ENCODE measurements around the gene SHISA9. TPM values are rescaled to one million over a fixed set of nuclear protein-coding genes. Genes with fewer than 3 reads are reported as not detected.

Gene SHISA9
- total RNA-seq, 1 donor from 2014 or later = 3.7 TPM

- no peak for DNase-seq (ENCODE audit: low read depth)
- H3K4me3 ChIP-seq (ENCODE audit: low read depth, low read length) = no peak overlapping the region
- TF ChIP-seq CTCF (conservative IDR thresholded peaks at IDR 0.05; ENCODE audit: low read depth, low read length) = no peak
These were observed 193.7 kb downstream of the SHISA9 start for GRCh38 chr16:13095061-13095460.

GRCh38 chr16:13098536-13098935 is 197.1 kb downstream of the SHISA9 start:
- no peak for DNase-seq (ENCODE audit: low read depth)
- no peak for TF ChIP-seq CTCF (conservative IDR thresholded peaks at IDR 0.05; ENCODE audit: low read depth, low read length)
- no peak overlapping the region for H3K4me3 ChIP-seq (ENCODE audit: low read depth, low read length)

GRCh38 chr16:13099822-13100221 is 198.4 kb downstream of the SHISA9 start:
- H3K4me3 ChIP-seq (ENCODE audit: low read depth, low read length) = no peak overlapping the region
- no peak for DNase-seq (ENCODE audit: low read depth)
- no peak for TF ChIP-seq CTCF (conservative IDR thresholded peaks at IDR 0.05; ENCODE audit: low read depth, low read length)

GRCh38 chr16:13100970-13101369 is 199.6 kb downstream of the SHISA9 start:
- DNase-seq (ENCODE audit: low read depth) = no peak
- H3K4me3 ChIP-seq (ENCODE audit: low read depth, low read length) = no peak overlapping the region
- TF ChIP-seq CTCF (conservative IDR thresholded peaks at IDR 0.05; ENCODE audit: low read depth, low read length) = no peak

GRCh38 chr16:13101828-13102227 is 200.4 kb downstream of the SHISA9 start:
- no peak for DNase-seq (ENCODE audit: low read depth)
- H3K4me3 ChIP-seq (ENCODE audit: low read depth, low read length) = no peak overlapping the region
- no peak for TF ChIP-seq CTCF (conservative IDR thresholded peaks at IDR 0.05; ENCODE audit: low read depth, low read length)

- DNase-seq (ENCODE audit: low read depth) = no peak
- H3K4me3 ChIP-seq (ENCODE audit: low read depth, low read length) = no peak overlapping the region
- TF ChIP-seq CTCF (conservative IDR thresholded peaks at IDR 0.05; ENCODE audit: low read depth, low read length) = no peak
These were observed 201.0 kb downstream of the SHISA9 start for GRCh38 chr16:13102401-13102800.

- TF ChIP-seq CTCF (conservative IDR thresholded peaks at IDR 0.05; ENCODE audit: low read depth, low read length) = no peak
- no peak overlapping the region for H3K4me3 ChIP-seq (ENCODE audit: low read depth, low read length)
- no peak for DNase-seq (ENCODE audit: low read depth)
These were observed 202.6 kb downstream of the SHISA9 start for GRCh38 chr16:13103831-13104530.
